GM23338 (cell line): ENCODE data around the gene FPR1. TPM values are rescaled to one million over a fixed set of nuclear protein-coding genes. Genes with fewer than 3 reads are reported as not detected.
A peak's percentile ranks its signal among the peaks of the same experiment; 100 is the strongest.

Source experiments
- ATAC-seq: fragments of 200-7000 bp; cut with Tn5 transposase; 3 replicates; pipeline ENCODE4 v1.9.1; 2020
- DNase-seq: peaks from one replicate; pipeline ENCODE4 v3.0.0-alpha.2; 2015; ENCODE audit warnings: low spot score
- H2AFZ ChIP-seq: fragments of 200-600 bp; sonication (generic); 2 replicates; pipeline ENCODE4 v1.8.0; 2016; ENCODE audit warnings: antibody characterized with exemption, mild to moderate bottlenecking, moderate library complexity
- H3F3A ChIP-seq: fragments of 200-600 bp; sonication (generic); replicated peaks from 2 replicates; pipeline ENCODE4 v1.8.0; 2017; ENCODE audit warnings: antibody characterized with exemption, mixed run types, low read depth
- H3K27ac ChIP-seq: fragments of 200-600 bp; sonication (generic); 2 replicates; pipeline ENCODE4 v1.6.1; 2016; ENCODE audit warnings: low read depth
- H3K27me3 ChIP-seq: fragments of 200-600 bp; sonication (generic); 2 replicates; pipeline ENCODE4 v1.8.0; 2016; ENCODE audit warnings: mild to moderate bottlenecking, mixed run types, moderate library complexity; ENCODE audit not compliant: insufficient read depth
- H3K36me3 ChIP-seq: fragments of 200-600 bp; sonication (generic); 2 replicates; pipeline ENCODE4 v1.8.0; 2016; ENCODE audit warnings: mild to moderate bottlenecking; ENCODE audit not compliant: insufficient read depth
- H3K4me1 ChIP-seq: fragments of 200-600 bp; sonication (generic); 2 replicates; pipeline ENCODE4 v1.8.0; 2016; ENCODE audit warnings: mild to moderate bottlenecking, moderate library complexity; ENCODE audit not compliant: insufficient read depth
- H3K4me2 ChIP-seq: fragments of 200-600 bp; sonication (generic); 2 replicates; pipeline ENCODE4 v1.7.1; 2017; ENCODE audit warnings: mixed run types
- H3K4me3 ChIP-seq: fragments of 200-600 bp; sonication (generic); 2 replicates; pipeline ENCODE4 v1.6.1; 2016; ENCODE audit warnings: mixed run types
- H3K79me2 ChIP-seq: fragments of 200-600 bp; sonication (generic); replicated peaks from 2 replicates; pipeline ENCODE4 v1.8.0; 2017; ENCODE audit warnings: mild to moderate bottlenecking; ENCODE audit not compliant: insufficient read depth
- H3K9me2 ChIP-seq: fragments of 200-600 bp; sonication (generic); 2 replicates; pipeline ENCODE4 v1.8.0; 2017; ENCODE audit not compliant: insufficient read depth
- H4K20me1 ChIP-seq: fragments of 200-600 bp; sonication (generic); replicated peaks from 2 replicates; pipeline ENCODE4 v1.8.0; 2017; ENCODE audit warnings: mild to moderate bottlenecking; ENCODE audit not compliant: insufficient read depth
- H3K27ac Mint-ChIP-seq: 2 replicates; pipeline ENCODE4 v1.8.0; 2020; ENCODE audit warnings: inconsistent platforms, mild to moderate bottlenecking, moderate library complexity, mixed read lengths
- H3K27me3 Mint-ChIP-seq: 3 replicates; pipeline ENCODE4 v1.8.0; 2022; ENCODE audit warnings: low read depth, mild to moderate bottlenecking, moderate library complexity, mixed read lengths, inconsistent platforms; ENCODE audit not compliant: insufficient read depth, poor library complexity
- H3K36me3 Mint-ChIP-seq: 3 replicates; pipeline ENCODE4 v1.8.0; 2021; ENCODE audit warnings: low read depth, mild to moderate bottlenecking, inconsistent platforms, moderate library complexity, mixed read lengths
- H3K4me1 Mint-ChIP-seq: 3 replicates; pipeline ENCODE4 v1.8.0; 2020; ENCODE audit warnings: mild to moderate bottlenecking, inconsistent platforms, mixed read lengths
- H3K4me3 Mint-ChIP-seq: 3 replicates; pipeline ENCODE4 v1.8.0; 2021; ENCODE audit warnings: moderate library complexity, mild to moderate bottlenecking, inconsistent platforms, mixed read lengths
- H3K9me3 Mint-ChIP-seq: 3 replicates; pipeline ENCODE4 v1.8.0; 2020; ENCODE audit warnings: moderate library complexity, mild to moderate bottlenecking, inconsistent platforms, mixed read lengths
- EZH2 ChIP-seq: fragments of 200-600 bp; sonication (generic); IDR thresholded peaks from one replicate; pipeline ENCODE4 v1.8.0; 2017; ENCODE audit warnings: antibody characterized with exemption, mild to moderate bottlenecking, low read depth; ENCODE audit not compliant: unreplicated experiment
- JUNB ChIP-seq: IDR thresholded peaks from one replicate; pipeline ENCODE4 v1.6.1; 2016; ENCODE audit warnings: antibody characterized with exemption; ENCODE audit not compliant: unreplicated experiment
- NANOG ChIP-seq: IDR thresholded peaks from 2 replicates; pipeline ENCODE4 v1.6.1; 2016; ENCODE audit warnings: antibody characterized with exemption, borderline replicate concordance
- POLR2AphosphoS5 ChIP-seq: IDR thresholded peaks from 2 replicates; pipeline ENCODE4 v1.6.1; 2016; ENCODE audit warnings: antibody characterized with exemption, low read depth
- ZNF331 ChIP-seq: fragments of 250-450 bp; sonication (Bioruptor Pico); IDR thresholded peaks from 2 replicates; pipeline ENCODE4 v1.5.0; 2020; ENCODE audit warnings: low read depth, mild to moderate bottlenecking, moderate library complexity
- polyA plus RNA-seq: library from polyadenylated mRNA; unstranded; fragments of >200 nt; fragmentation: Nextera tagmentation; extraction: Ambion mirVana; gene quantifications from 2 replicates; pipeline ENCODE4 v1.2.1, GENCODE V29; 2016
- total RNA-seq: library from RNA; depleted of rRNA; stranded (reverse); fragments of >200 nt; shearing (Covaris generic); gene quantifications from 2 replicates; pipeline ENCODE4 v1.2.3, GENCODE V29; 2014
- TF ChIP-seq, protein P1 (sequence below), 2 experiments: fragments of 200-600 bp in 1 of 2; sonication (generic) in 1 of 2; conservative IDR thresholded peaks; 2 replicates each; pipeline versions ENCODE4 v1.5.1 to v1.6.1; 2016 to 2017; ENCODE audit warnings: antibody characterized with exemption in 2 of 2, low read depth in 2 of 2, mild to moderate bottlenecking in 2 of 2, moderate library complexity in 1 of 2
- TF ChIP-seq, protein P2 (sequence below): fragments of 250-450 bp; sonication (Bioruptor Pico); IDR thresholded peaks from 2 replicates; pipeline ENCODE4 v1.5.0; 2020; ENCODE audit warnings: mild to moderate bottlenecking, moderate library complexity
- TF ChIP-seq, protein P3 (sequence below): IDR thresholded peaks from one replicate; pipeline ENCODE4 v1.6.1; 2018; ENCODE audit warnings: antibody characterized with exemption; ENCODE audit not compliant: unreplicated experiment
- TF ChIP-seq, protein P4 (sequence below): IDR thresholded peaks from 2 replicates; pipeline ENCODE4 v1.6.1; 2016; ENCODE audit warnings: antibody characterized with exemption

The FPR1 gene
- total and polyA plus RNA-seq, 2 experiments from 2014 or later = not detected

DNA sequence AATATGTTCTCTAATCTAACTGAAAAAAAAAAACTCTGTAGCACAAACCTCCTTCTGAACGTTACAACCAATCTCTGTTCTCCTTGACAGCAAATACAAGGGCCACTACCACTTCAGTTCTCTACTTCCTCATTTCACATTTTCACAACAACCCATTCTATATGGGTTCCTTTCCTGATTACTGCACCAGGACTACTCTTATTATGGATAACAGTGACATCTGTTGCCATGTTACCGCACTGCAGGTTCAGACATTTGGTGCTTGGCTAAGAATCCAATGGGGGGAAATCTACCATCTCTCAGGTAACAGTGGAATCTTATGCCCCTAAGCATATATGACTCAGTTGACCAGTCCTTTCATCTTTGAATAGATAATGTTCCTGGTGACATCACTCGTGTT is 31.7 kb upstream of the FPR1 start:
- H3K36me3 Mint-ChIP-seq = no peaks in the 10 kb centered on the region
- H2AFZ ChIP-seq = no peak overlapping the region
- no peaks in the 10 kb centered on the region for H3K36me3 ChIP-seq
- H3K27ac Mint-ChIP-seq = no peak overlapping the region
- no peaks in the 10 kb centered on the region for H3K4me1 ChIP-seq
- H3K27me3 Mint-ChIP-seq = no peaks in the 10 kb centered on the region
- no peaks in the 10 kb centered on the region for H3K79me2 ChIP-seq
- H3F3A ChIP-seq = no peaks in the 10 kb centered on the region
- no peaks in the 10 kb centered on the region; the same call in none of the 2 replicates for H3K27me3 ChIP-seq
- no peaks in the 10 kb centered on the region for H3K4me1 Mint-ChIP-seq
- peak; percentile 57 for ATAC-seq
- peaks cover 14% of the 10 kb centered on the region; the same call in 2 of the 3 replicates for H3K9me3 Mint-ChIP-seq
- no peaks in the 10 kb centered on the region; the same call in 1 of the 2 replicates for H3K9me2 ChIP-seq
- peak; percentile 61 for DNase-seq
- H3K27ac ChIP-seq = no peak overlapping the region
- no peaks in the 10 kb centered on the region for H4K20me1 ChIP-seq
- no peak overlapping the region for H3K4me2 ChIP-seq
- no peak for TF ChIP-seq EZH2
- TF ChIP-seq, protein P1, sequence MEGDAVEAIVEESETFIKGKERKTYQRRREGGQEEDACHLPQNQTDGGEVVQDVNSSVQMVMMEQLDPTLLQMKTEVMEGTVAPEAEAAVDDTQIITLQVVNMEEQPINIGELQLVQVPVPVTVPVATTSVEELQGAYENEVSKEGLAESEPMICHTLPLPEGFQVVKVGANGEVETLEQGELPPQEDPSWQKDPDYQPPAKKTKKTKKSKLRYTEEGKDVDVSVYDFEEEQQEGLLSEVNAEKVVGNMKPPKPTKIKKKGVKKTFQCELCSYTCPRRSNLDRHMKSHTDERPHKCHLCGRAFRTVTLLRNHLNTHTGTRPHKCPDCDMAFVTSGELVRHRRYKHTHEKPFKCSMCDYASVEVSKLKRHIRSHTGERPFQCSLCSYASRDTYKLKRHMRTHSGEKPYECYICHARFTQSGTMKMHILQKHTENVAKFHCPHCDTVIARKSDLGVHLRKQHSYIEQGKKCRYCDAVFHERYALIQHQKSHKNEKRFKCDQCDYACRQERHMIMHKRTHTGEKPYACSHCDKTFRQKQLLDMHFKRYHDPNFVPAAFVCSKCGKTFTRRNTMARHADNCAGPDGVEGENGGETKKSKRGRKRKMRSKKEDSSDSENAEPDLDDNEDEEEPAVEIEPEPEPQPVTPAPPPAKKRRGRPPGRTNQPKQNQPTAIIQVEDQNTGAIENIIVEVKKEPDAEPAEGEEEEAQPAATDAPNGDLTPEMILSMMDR (conservative IDR thresholded peaks at IDR 0.05; ENCODE audit: low read depth in 2 of 2) = peak; percentile 60 to 68
- no peak for TF ChIP-seq NANOG
- no peak overlapping the region for H3K4me3 ChIP-seq
- no peak overlapping the region for H3K4me3 Mint-ChIP-seq

DNA sequence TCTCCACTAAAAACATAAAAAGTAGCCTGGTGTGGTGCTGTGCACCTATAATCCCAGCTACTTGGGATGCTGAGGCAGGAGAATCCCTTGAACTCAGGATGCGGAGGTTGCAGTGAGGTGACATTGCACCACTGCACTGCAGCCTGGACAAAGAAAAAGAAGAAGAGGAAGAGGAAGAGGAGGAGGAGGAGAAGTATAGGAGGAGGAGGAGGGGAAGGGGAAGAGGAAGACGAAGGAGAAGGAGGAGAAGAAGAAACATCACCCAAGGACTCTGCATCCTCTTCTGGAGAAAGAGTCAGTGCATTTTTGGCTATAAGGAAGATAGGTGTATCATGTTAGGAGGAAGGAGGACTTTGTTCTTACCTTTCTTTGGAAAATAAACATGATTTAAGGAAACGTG is 30.3 kb upstream of the FPR1 start:
- Histone ChIP-seq H3K27ac (no peak overlapping the region), H2AFZ (no peak overlapping the region), H3K4me1 (no peaks in the 10 kb centered on the region), H3K27me3 (no peaks in the 10 kb centered on the region; the same call in none of the 2 replicates), H3K4me2 (no peak overlapping the region), H3K4me3 (no peak overlapping the region), H3K9me2 (no peaks in the 10 kb centered on the region), H3K36me3 (no peaks in the 10 kb centered on the region), H4K20me1 (no peaks in the 10 kb centered on the region), H3F3A (no peaks in the 10 kb centered on the region), H3K79me2 (no peaks in the 10 kb centered on the region)
- DNase-seq = no peak
- Mint-ChIP-seq H3K4me3 (no peak overlapping the region), H3K9me3 (peaks cover 2% of the 10 kb centered on the region; the same call in 1 of the 3 replicates), H3K27ac (no peak overlapping the region), H3K4me1 (no peaks in the 10 kb centered on the region; the same call in 2 of the 3 replicates), H3K36me3 (no peaks in the 10 kb centered on the region), H3K27me3 (no peaks in the 10 kb centered on the region)
- no peak for ATAC-seq
- TF ChIP-seq EZH2 (no peak), JUNB (no peak), NANOG (no peak), POLR2AphosphoS5 (no peak), ZNF331 (CRISPR knock-in tag) (no peak)
- TF ChIP-seq, protein P2, sequence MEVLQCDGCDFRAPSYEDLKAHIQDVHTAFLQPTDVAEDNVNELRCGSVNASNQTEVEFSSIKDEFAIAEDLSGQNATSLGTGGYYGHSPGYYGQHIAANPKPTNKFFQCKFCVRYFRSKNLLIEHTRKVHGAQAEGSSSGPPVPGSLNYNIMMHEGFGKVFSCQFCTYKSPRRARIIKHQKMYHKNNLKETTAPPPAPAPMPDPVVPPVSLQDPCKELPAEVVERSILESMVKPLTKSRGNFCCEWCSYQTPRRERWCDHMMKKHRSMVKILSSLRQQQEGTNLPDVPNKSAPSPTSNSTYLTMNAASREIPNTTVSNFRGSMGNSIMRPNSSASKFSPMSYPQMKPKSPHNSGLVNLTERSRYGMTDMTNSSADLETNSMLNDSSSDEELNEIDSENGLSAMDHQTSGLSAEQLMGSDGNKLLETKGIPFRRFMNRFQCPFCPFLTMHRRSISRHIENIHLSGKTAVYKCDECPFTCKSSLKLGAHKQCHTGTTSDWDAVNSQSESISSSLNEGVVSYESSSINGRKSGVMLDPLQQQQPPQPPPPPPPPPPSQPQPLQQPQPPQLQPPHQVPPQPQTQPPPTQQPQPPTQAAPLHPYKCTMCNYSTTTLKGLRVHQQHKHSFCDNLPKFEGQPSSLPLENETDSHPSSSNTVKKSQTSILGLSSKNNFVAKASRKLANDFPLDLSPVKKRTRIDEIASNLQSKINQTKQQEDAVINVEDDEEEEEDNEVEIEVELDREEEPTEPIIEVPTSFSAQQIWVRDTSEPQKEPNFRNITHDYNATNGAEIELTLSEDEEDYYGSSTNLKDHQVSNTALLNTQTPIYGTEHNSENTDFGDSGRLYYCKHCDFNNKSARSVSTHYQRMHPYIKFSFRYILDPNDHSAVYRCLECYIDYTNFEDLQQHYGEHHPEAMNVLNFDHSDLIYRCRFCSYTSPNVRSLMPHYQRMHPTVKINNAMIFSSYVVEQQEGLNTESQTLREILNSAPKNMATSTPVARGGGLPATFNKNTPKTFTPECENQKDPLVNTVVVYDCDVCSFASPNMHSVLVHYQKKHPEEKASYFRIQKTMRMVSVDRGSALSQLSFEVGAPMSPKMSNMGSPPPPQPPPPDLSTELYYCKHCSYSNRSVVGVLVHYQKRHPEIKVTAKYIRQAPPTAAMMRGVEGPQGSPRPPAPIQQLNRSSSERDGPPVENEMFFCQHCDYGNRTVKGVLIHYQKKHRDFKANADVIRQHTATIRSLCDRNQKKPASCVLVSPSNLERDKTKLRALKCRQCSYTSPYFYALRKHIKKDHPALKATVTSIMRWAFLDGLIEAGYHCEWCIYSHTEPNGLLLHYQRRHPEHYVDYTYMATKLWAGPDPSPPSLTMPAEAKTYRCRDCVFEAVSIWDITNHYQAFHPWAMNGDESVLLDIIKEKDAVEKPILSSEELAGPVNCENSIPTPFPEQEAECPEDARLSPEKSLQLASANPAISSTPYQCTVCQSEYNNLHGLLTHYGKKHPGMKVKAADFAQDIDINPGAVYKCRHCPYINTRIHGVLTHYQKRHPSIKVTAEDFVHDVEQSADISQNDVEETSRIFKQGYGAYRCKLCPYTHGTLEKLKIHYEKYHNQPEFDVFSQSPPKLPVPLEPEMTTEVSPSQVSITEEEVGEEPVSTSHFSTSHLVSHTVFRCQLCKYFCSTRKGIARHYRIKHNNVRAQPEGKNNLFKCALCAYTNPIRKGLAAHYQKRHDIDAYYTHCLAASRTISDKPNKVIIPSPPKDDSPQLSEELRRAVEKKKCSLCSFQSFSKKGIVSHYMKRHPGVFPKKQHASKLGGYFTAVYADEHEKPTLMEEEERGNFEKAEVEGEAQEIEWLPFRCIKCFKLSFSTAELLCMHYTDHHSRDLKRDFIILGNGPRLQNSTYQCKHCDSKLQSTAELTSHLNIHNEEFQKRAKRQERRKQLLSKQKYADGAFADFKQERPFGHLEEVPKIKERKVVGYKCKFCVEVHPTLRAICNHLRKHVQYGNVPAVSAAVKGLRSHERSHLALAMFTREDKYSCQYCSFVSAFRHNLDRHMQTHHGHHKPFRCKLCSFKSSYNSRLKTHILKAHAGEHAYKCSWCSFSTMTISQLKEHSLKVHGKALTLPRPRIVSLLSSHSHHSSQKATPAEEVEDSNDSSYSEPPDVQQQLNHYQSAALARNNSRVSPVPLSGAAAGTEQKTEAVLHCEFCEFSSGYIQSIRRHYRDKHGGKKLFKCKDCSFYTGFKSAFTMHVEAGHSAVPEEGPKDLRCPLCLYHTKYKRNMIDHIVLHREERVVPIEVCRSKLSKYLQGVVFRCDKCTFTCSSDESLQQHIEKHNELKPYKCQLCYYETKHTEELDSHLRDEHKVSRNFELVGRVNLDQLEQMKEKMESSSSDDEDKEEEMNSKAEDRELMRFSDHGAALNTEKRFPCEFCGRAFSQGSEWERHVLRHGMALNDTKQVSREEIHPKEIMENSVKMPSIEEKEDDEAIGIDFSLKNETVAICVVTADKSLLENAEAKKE (CRISPR knock-in tag) = no peak
- TF ChIP-seq, protein P3, sequence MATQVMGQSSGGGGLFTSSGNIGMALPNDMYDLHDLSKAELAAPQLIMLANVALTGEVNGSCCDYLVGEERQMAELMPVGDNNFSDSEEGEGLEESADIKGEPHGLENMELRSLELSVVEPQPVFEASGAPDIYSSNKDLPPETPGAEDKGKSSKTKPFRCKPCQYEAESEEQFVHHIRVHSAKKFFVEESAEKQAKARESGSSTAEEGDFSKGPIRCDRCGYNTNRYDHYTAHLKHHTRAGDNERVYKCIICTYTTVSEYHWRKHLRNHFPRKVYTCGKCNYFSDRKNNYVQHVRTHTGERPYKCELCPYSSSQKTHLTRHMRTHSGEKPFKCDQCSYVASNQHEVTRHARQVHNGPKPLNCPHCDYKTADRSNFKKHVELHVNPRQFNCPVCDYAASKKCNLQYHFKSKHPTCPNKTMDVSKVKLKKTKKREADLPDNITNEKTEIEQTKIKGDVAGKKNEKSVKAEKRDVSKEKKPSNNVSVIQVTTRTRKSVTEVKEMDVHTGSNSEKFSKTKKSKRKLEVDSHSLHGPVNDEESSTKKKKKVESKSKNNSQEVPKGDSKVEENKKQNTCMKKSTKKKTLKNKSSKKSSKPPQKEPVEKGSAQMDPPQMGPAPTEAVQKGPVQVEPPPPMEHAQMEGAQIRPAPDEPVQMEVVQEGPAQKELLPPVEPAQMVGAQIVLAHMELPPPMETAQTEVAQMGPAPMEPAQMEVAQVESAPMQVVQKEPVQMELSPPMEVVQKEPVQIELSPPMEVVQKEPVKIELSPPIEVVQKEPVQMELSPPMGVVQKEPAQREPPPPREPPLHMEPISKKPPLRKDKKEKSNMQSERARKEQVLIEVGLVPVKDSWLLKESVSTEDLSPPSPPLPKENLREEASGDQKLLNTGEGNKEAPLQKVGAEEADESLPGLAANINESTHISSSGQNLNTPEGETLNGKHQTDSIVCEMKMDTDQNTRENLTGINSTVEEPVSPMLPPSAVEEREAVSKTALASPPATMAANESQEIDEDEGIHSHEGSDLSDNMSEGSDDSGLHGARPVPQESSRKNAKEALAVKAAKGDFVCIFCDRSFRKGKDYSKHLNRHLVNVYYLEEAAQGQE = no peak
- TF ChIP-seq, protein P4, sequence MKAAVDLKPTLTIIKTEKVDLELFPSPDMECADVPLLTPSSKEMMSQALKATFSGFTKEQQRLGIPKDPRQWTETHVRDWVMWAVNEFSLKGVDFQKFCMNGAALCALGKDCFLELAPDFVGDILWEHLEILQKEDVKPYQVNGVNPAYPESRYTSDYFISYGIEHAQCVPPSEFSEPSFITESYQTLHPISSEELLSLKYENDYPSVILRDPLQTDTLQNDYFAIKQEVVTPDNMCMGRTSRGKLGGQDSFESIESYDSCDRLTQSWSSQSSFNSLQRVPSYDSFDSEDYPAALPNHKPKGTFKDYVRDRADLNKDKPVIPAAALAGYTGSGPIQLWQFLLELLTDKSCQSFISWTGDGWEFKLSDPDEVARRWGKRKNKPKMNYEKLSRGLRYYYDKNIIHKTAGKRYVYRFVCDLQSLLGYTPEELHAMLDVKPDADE = no peak
